Activated T-cell treated with anti-CD3 and anti-CD28 coated beads for 48 hours (primary cell): ENCODE measurements around the gene SLC29A1.
"Not testable (repeated sequence)": the region's sequence is repeated elsewhere in the genome, so short reads cannot be mapped to it uniquely, and the experiment has no call there.

ENCODE experiments used
- DNase-seq: peaks from one replicate; pipeline ENCODE4 v3.0.0-alpha.2; 2020; ENCODE audit warnings: low read depth

The SLC29A1 gene

DNA sequence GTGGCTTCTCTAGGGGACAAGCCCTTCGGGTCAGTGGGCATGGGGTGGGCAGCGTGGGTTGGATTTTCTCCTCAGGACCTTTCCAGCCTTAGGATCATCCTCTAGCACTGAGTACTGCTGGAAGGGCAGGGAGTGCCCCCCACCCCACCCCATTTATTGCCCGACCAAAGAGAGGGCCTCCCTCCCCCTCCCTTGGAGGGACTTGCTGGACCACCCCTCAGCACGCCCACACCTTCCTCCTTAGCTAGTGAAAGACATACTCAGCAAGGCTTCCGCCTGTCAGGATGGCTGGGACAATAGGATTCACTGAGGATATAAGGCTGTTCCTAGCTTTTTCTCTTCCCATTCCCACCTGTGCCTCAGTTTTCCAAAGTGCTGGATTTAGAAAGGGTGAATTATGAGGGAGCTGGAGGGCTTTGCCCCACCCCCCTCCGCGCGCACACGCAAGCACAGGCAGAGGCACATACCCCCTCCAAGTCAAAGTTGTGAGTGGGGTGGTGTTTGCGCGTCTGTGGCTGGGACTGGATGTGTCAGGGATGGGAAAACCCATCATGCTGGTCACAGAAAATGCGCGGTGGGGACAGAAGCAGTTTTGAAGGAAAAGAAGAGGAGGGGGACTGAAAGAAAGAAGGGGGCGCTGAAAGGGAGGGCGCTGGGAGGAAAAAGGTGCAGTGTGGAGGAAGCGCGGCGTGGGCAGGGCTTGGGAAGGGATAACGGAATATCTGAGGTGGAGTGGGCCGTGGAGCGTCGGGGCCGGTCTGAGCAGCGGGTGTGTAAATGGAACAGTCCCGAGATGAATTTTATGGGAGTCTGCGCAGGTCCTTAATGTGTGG, 693 bp upstream of the SLC29A1 start:
- DNase-seq: no peak

DNA sequence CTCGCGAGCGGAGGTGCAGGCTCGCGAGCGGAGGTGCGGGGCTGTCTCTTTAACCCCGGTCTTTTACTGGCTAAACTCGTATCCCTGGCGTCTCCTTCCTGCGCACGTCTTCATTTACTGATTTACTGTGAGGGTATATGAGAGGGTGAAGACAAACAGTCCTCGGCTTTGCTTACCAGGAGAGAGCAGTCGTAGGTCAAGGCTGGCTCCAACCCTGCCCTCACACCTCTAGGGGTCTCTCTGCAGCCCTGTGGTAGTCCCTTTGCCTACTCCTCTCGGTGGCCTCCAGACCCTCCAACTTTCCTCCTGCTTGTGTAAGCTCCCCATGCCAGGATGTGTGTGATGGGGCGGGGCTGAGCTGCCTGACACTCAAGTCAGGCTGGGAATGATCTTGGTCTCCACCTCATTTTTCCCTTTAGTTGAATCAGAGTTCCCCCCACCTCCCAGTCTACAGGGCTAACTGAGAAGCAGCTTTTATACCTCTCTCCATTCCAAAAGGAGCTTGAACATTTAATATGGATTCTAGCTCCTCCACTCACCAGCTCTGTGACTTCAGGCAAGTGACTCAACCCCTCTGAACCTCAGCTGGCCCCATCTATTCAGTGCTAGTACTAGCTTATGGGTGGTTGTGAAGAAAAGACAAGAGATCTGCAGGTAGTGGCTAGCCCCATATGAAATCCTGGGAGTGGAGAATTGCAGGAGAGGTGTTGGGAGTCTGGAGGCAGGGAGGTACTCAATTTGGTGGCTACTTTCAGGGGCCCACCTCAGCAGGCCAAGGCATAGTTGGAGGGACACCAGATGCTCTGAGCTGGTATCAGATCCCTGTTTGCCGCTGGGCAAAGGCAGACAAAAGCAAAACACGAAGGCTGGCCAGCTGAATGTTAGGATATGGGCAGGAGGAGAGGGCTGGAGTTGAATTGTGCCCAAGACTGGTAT, 902 bp downstream of the SLC29A1 start:
- DNase-seq: no peak

DNA sequence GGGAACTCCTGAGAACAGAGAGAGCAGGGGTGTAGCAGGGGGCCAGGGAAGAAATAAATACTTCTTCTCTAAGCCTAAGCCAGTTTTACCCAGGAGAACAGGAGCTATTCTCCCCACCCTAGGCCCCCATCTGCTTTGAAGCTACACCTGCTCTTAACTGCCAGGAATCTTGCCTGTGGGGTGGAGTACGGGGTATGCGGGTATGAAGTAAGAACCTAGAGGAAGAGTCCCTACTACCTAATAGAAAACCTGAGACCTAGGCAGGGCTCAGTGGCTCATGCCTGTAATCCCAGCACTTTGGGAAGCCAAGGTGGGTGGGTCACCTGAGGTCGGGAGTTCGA, 1.5 kb downstream of the SLC29A1 start:
- DNase-seq: no peak

DNA sequence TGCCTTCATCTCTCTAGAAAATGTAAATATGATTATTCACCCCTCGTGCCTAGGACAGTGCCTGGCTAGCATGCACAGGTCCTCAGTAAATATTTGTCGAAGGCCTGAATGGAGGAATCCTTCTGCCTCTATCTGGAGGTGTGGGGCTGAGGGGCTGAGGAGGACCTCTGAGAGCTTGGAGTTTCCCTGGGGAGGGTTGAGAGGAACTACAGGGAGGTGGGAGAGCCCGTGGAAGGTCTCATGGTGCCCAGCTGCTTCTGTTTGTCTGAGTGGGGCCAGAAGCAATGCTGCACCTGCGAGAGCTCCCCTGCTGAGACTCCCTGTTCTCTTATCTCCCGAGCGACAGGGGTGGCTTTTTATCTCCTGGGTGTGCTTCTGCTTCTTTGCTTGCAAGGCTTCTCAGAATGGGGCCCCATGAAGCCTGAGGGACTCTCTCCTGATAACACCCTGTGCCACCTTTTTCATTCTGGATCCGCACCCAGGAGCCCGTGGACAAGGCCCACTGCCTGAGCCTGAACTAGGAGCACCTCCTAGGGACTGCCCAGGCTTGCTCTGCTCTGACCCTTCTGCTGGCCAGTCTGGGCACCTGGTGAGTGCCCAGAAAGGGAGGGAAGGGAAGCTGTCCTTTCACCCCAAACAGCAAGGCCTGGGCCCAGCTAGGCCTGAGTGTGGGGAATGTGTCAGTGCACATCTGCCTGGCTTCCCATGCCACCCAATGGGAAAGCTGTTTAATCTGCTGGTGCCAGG, 2.4 kb downstream of the SLC29A1 start:
- no peak for DNase-seq

DNA sequence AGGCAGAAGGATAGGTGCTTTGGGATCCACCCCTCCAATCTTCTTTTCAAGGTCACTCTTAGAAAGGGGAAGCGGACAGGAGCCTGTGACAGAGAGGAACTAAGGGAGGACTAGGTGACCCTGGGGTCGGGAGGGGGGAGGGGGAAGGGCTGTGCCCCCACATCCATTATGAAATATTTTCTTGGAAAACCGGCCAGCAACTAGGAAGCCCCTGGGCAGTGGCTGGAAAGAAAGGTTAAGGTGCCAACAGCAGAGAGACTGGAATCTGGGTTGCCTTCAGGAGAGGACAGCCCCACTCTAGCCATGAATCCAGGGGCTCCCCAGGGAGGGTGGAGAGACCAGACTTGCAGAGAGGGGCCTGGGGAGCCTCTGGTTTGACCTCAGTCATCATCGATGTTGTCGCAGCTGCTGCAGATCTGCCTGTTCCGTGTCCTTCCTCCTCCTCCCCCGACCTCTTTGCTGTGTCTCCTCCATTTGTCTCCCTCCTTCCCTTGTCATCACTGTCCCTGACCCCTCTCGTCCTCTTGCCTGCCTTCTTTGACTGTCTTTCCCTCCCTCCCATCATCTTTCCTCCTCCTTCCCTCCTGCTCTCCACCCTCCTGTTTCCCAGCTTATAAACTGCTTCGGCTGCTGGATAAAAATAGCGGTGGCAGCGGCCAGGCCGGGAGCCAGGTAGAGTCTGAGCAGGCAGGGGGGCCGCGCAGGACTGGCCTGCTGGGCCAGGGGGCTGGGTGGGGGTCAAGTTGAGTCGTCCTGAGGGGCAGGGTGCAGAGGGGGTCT, 3.2 kb downstream of the SLC29A1 start:
- no peak for DNase-seq

DNA sequence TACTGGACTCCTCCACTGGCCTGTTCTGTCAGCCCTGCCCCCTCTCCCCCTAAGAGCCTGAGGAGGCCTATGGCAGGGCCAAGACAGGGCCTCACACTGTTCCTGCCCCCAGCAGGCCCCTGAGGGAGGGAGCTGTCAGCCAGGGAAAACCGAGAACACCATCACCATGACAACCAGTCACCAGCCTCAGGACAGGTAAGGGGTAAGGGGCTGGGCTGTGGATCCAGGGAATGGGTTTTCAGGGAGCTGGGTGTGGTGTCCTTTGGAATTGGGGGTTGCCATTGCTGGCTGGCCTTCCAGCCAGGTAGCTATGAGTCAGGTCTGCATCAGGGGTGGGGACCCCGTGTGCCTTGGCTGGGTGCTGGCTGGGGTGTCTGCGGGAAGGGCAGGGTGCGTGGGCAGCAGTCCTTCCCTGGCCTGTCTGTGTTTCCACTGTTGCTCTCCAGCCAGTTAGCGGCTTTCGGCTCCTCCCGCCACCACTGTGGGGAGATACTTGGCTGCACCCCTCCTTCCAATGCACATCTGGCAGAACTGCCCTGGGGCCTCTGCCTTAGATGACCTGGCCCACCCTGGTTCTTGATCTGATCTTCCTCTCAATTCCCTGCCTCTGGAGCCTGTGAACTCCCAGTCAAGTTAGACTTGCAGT, 3.9 kb downstream of the SLC29A1 start:
- DNase-seq: no peak

DNA sequence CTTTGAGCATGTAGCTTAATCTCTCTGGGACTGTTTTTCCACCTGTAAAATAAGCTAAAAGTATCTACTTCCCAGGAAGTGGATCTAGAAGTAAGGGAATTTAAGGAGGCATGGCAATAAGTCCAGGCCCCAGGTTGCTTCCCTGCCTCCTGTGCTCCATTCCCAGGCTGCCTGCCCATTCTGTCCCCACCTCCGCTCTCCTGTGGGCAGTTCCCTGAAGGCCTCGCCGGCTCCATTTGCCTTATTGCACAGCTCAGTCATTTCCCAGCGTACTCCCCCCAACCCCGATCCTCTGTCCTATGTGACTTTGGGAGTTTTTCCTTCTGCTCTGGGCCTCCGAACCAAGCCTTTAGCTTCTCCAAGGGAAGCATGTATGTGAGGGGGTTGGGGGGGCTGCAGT, 4.6 kb downstream of the SLC29A1 start:
- DNase-seq: no peak

DNA sequence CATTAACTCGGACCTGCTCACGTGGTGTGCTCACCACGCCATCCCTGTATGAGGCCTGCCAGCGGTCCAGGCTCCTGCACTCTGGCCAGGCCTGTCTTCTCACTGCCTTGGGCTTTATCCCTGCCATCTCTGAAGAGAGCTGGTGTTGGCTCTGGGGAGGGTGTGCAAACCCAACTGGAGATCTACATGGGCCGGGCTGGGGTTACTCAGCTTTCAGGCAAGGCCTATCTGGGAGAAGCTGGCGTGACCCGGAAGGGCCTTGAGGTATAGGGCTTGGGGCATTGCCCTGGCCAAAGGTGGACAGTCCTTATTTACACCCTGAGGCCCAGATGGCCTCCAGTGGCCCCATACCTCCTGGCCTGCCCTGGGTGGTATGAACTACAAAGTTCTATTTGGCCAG, 5.0 kb downstream of the SLC29A1 start:
- DNase-seq: no peak

DNA sequence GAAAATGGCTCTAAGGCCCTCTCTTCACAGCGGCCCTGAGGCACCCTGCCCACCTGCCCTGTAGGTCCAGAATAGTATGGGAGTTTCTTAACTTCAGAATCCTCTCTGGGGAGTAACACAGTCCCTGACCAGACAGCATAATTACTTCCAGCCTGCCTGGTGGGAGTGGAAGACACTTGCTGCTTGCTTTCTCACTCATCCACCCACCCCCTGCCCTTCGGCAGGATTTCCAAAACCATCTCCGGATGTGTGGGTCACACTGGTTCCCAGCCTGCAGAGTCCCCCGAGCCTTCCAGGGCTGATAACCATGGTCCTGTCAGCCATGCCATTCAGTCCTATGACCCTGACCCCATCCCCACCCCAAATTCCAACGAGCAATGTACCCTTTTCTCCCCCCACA, 5.4 kb downstream of the SLC29A1 start:
- no peak for DNase-seq

DNA sequence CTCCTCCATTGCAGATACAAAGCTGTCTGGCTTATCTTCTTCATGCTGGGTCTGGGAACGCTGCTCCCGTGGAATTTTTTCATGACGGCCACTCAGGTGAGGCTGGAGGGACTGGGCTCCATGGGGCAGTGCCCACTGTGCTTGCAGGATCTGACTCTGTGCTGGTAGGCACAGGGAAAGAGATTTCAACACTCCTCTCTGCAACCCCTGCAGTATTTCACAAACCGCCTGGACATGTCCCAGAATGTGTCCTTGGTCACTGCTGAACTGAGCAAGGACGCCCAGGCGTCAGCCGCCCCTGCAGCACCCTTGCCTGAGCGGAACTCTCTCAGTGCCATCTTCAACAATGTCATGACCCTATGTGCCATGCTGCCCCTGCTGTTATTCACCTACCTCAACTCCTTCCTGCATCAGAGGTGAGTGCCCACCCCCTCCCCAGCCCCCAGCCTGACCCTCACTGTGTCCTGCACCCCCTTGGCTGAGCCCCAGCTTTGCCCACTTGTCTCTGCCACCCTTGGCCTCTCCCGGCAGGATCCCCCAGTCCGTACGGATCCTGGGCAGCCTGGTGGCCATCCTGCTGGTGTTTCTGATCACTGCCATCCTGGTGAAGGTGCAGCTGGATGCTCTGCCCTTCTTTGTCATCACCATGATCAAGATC, 6.1 kb downstream of the SLC29A1 start:
- DNase-seq: no peak

DNA sequence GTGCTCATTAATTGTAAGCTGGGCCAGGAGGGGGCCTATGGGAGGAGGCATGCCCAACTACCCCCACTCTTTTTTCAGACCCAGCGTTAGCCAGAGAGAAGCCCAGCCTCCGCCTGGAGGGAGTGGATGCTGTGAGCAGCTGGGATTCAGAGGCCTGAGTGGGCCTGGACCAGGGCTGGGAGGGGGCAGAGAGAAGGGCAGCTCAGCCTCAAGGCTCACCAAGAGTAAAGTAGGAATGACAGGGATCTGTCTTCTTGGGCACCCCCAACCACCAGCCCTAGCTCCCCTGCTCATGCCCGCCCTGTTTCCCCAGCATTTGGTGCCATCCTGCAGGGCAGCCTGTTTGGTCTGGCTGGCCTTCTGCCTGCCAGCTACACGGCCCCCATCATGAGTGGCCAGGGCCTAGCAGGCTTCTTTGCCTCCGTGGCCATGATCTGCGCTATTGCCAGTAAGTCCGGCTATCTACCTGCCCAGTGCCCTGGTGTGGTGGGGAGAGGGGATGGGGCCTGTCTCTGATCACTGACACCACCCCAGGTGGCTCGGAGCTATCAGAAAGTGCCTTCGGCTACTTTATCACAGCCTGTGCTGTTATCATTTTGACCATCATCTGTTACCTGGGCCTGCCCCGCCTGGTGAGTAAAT, 6.8 kb downstream of the SLC29A1 start:
- no peak for DNase-seq

DNA sequence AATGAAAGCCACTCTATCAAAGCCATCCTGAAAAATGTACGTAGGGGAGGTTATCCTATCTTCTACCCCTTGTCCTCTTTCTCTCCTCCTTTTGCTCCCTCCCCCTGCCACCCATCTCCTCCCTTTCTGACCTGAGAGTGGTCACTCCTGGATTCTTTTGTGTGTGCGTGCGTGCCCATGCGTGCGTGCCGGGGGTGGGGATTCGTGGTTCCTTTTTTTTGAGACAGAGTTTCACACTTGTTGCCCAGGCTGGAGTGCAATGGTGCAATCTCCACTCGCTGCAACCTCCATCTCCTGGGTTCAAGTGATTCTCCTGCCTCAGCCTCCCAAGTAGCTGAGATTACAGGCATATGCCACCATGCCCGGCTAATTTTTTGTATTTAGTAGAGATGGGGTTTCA, 8.0 kb downstream of the SLC29A1 start:
- DNase-seq: not testable (repeated sequence)

DNA sequence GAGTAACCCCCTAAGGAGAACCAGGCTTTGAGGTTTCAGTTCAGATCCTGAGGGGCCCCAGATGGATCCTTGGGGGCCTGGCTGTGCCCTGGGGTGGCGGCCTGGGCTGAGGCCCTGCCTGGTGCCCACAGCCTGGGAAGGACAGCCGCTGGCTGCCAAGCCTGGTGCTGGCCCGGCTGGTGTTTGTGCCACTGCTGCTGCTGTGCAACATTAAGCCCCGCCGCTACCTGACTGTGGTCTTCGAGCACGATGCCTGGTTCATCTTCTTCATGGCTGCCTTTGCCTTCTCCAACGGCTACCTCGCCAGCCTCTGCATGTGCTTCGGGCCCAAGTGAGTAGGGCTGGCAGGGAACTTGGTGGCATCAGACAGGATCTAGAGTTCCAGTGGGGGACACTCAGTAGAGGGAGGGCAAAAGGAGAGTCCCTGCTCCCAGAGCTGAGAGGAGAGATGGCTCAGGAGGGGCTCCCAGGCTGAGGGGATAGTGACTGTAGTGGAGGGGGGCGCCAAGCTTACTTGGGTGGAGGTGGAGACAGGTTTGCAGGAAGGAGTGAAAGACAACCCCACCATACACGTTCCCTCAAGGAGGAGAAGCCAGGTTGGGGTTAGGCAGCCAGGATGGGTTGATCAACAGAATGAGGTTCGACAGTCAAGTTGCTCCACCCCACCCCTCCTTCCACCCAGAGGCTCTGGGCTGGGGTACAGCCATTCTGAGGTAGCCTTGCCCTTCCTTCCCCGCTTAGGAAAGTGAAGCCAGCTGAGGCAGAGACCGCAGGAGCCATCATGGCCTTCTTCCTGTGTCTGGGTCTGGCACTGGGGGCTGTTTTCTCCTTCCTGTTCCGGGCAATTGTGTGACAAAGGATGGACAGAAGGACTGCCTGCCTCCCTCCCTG, 9.5 kb downstream of the SLC29A1 start:
- DNase-seq: no peak

DNA sequence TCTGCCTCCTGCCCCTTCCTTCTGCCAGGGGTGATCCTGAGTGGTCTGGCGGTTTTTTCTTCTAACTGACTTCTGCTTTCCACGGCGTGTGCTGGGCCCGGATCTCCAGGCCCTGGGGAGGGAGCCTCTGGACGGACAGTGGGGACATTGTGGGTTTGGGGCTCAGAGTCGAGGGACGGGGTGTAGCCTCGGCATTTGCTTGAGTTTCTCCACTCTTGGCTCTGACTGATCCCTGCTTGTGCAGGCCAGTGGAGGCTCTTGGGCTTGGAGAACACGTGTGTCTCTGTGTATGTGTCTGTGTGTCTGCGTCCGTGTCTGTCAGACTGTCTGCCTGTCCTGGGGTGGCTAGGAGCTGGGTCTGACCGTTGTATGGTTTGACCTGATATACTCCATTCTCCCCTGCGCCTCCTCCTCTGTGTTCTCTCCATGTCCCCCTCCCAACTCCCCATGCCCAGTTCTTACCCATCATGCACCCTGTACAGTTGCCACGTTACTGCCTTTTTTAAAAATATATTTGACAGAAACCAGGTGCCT, 10.2 kb downstream of the SLC29A1 start:
- DNase-seq: no peak

DNA sequence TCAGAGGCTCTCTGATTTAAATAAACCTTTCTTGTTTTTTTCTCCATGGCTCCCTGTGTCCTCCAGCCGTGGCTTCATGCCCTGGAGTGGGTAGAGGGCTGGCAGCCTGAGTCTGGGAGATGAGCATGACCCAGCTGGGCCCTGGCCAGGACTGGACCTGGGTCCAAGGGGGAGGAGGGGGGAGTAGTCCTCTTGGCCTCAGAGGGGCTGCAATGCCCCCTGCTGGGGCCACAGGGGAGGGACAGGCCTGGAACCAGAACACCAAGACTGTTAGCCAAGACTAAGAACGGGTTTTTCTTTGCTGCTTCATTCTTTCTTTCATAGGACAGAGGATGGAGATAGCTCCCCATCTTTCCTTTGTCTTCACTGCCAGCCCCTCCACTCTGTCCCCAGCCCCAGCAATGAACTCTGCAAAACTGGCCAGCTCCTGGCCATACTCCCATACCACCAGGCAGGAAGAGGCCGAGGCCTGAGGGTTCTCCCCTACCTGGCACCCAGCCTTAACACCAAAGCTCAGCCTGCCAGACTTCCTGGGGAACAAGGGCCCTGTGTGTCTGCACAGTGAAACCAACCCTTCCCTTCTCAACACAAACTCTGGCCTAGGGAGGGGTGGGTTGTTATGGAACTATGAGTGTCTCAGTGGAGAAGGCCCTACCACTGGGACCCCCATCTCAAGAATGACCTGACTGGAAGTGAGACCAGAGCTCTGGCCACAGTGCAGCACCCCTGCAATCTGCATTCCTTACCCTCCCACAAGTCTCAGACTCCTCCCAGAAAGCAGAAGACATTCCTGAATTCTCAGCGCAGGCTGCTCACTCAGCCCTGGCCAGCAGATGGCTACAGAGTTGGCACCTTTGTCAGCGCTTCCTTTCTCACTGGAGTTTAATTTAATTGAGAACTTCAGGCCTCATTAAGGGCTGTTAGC, 11.0 kb downstream of the SLC29A1 start:
- DNase-seq: no peak

DNA sequence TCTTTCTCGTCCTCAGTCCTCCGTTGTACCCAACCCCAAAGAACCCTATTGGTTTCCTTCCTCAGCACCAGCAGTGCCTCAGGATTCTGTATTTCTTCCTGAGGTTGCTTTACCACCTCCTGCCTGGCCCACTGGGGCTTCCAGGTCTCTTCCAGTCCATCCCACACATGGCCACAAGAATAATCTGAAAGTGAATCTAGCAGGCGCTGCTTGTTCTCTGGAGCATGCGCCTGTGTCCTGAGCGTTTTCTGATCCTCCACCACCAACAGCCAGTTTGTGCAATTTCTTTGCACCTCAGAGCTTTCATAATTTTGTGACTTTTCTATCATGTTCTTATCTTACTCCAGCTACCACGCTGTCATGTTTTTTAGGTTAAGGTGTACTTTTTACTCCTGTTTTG, 11.9 kb downstream of the SLC29A1 start:
- no peak for DNase-seq

DNA sequence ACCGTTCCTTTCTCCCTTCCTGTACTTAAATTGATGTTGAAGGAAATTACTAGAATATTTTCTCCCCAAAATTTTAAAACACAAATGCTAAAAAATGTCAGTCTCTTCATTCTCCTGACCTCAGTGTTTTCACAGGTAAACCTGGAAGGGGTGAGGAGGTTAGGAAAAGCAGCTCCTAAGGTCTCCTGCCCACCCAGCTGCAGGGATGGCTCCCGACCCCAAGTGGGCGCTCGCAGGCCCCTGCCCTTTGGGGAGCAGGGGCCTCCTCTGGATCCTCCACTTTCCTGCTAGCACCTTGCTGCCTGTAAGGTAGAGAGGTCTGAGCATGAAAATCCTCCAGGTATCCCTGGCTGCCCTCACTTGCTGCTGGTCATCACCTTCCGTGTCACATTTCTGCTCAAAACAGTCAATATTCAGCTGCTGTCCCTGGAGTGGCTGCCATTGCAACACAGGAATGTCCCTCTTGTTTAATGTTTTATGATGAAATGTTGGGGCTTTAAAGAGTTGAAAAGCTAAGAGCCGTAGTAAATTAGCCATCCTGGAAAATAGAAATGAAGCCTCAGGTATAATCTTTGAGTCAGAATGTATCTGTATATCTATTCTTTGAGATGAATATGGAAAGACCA, 12.6 kb downstream of the SLC29A1 start:
- DNase-seq: no peak
